IMR-90 (cell line): Measurements from ENCODE around the gene DERA. TPM values are rescaled to one million over a fixed set of nuclear protein-coding genes. Genes with fewer than 3 reads are reported as not detected.

Experiments used
- ATAC-seq: fragments of 200-7000 bp; cut with Tn5 transposase; 2 replicates; pipeline ENCODE4 v1.9.1; 2020; ENCODE audit warnings: low read depth, mild to moderate bottlenecking, moderate library complexity
- BruUV-seq: library from RNA; stranded (reverse); fragments of 400-500 nt; replicated peaks from 2 replicates; lab custom pipeline; 2021; lab: Mats Ljungman, UMichigan
- CTCF ChIA-PET: fragments of 300-600 bp; formaldehyde crosslinking; extraction: SDS; loops from one replicate; lab custom pipeline; 2021; ENCODE audit warnings: antibody characterized with exemption; lab: Yijun Ruan, JAX
- POLR2A ChIA-PET: fragments of 300-600 bp; sonication (Branson Sonifier 250); formaldehyde crosslinking; loops from one replicate; lab custom pipeline; 2022; ENCODE audit warnings: antibody characterized with exemption; ENCODE audit not compliant: unreplicated experiment; lab: Charles Lee
- DNase-seq: peaks from one replicate; pipeline ENCODE4 v3.0.0; 2013
- H2AFZ ChIP-seq: replicated peaks from 2 replicates; pipeline ENCODE3; 2013; ENCODE audit warnings: low read length, mild to moderate bottlenecking; ENCODE audit not compliant: poor library complexity
- H2AK5ac ChIP-seq: 2 replicates; pipeline ENCODE4 v1.6.1; 2013; ENCODE audit warnings: low read depth, low read length, inconsistent platforms
- H2AK9ac ChIP-seq: replicated peaks from 2 replicates; pipeline ENCODE3; 2013; ENCODE audit warnings: mild to moderate bottlenecking, low read depth, low read length, moderate library complexity; ENCODE audit not compliant: poor library complexity
- H2BK120ac ChIP-seq: 2 replicates; pipeline ENCODE4 v1.6.1; 2013; ENCODE audit warnings: low read depth, low read length, inconsistent platforms
- H2BK15ac ChIP-seq: 3 replicates; pipeline ENCODE4 v1.6.1; 2013; ENCODE audit warnings: low read depth, low read length, inconsistent platforms
- H2BK20ac ChIP-seq: 2 replicates; pipeline ENCODE4 v1.6.1; 2013; ENCODE audit warnings: low read depth, mild to moderate bottlenecking, inconsistent platforms, low read length, moderate library complexity
- H2BK5ac ChIP-seq: 2 replicates; pipeline ENCODE4 v1.6.1; 2013; ENCODE audit warnings: mild to moderate bottlenecking, low read depth, low read length, inconsistent platforms; ENCODE audit not compliant: poor library complexity, severe bottlenecking
- H3K14ac ChIP-seq: replicated peaks from 2 replicates; pipeline ENCODE4 v1.6.1; 2013; ENCODE audit warnings: low read depth, low read length, inconsistent platforms
- H3K18ac ChIP-seq: 2 replicates; pipeline ENCODE4 v1.6.1; 2013; ENCODE audit warnings: low read depth, low read length, control low read depth
- H3K23ac ChIP-seq: 2 replicates; pipeline ENCODE4 v1.6.1; 2013; ENCODE audit warnings: low read depth, low read length, inconsistent platforms
- H3K27ac ChIP-seq: 2 replicates; pipeline ENCODE4 v1.5.1; 2013; ENCODE audit warnings: mild to moderate bottlenecking, control low read depth, low read length; ENCODE audit not compliant: insufficient read depth
- H3K27me3 ChIP-seq: 2 replicates; pipeline ENCODE4 v1.6.1; 2013; ENCODE audit warnings: low read length; ENCODE audit not compliant: control insufficient read depth, insufficient read depth
- H3K36me3 ChIP-seq: 2 replicates; pipeline ENCODE4 v1.6.1; 2013; ENCODE audit warnings: low read length, mixed read lengths; ENCODE audit not compliant: control insufficient read depth, insufficient read depth
- H3K4ac ChIP-seq: 2 replicates; pipeline ENCODE4 v1.6.1; 2013; ENCODE audit warnings: low read depth, low read length, inconsistent platforms
- H3K4me1 ChIP-seq: 2 replicates; pipeline ENCODE4 v1.6.1; 2013; ENCODE audit warnings: low read length, mixed read lengths; ENCODE audit not compliant: control insufficient read depth, insufficient read depth
- H3K4me2 ChIP-seq: 2 replicates; pipeline ENCODE4 v1.6.1; 2013; ENCODE audit warnings: low read depth, mild to moderate bottlenecking, control low read depth, low read length, moderate library complexity
- H3K4me3 ChIP-seq: 2 replicates; pipeline ENCODE4 v1.5.1; 2013; ENCODE audit warnings: low read depth, mild to moderate bottlenecking, control low read depth, low read length, moderate library complexity; ENCODE audit not compliant: insufficient read depth
- H3K56ac ChIP-seq: 2 replicates; pipeline ENCODE4 v1.6.1; 2013; ENCODE audit warnings: low read length, inconsistent platforms; ENCODE audit not compliant: insufficient read depth; ENCODE audit errors: extremely low read depth
- H3K79me1 ChIP-seq, 2 experiments: 2 replicates each; pipeline ENCODE4 v1.6.1; 2013; ENCODE audit warnings: low read length in 2 of 2, inconsistent platforms in 1 of 2, low read depth in 1 of 2
- H3K9ac ChIP-seq: 2 replicates; pipeline ENCODE4 v1.6.1; 2013; ENCODE audit warnings: low read depth, low read length, control low read depth
- H3K9me1 ChIP-seq: 2 replicates; pipeline ENCODE4 v1.6.1; 2013; ENCODE audit warnings: low read length, inconsistent platforms; ENCODE audit not compliant: insufficient read depth
- H3K9me3 ChIP-seq: 2 replicates; pipeline ENCODE4 v1.6.1; 2013; ENCODE audit warnings: low read length; ENCODE audit not compliant: control insufficient read depth, insufficient read depth
- H4K20me1 ChIP-seq: 2 replicates; pipeline ENCODE4 v1.6.1; 2013; ENCODE audit warnings: low read length, inconsistent platforms; ENCODE audit not compliant: insufficient read depth
- H4K5ac ChIP-seq: 2 replicates; pipeline ENCODE4 v1.6.1; 2013; ENCODE audit warnings: mild to moderate bottlenecking, low read depth, low read length, control low read depth
- H4K8ac ChIP-seq, 2 experiments: 2 replicates each; pipeline ENCODE4 v1.6.1; 2013; ENCODE audit warnings: low read depth in 2 of 2, low read length in 2 of 2, control low read depth in 1 of 2, inconsistent platforms in 1 of 2
- H4K91ac ChIP-seq: 2 replicates; pipeline ENCODE4 v1.6.1; 2013; ENCODE audit warnings: low read depth, low read length, inconsistent platforms; ENCODE audit not compliant: insufficient read depth
- BHLHE40 ChIP-seq: fragments of 150-350 bp; IDR thresholded peaks from 2 replicates; pipeline ENCODE4 v1.6.1; 2016; ENCODE audit warnings: mild to moderate bottlenecking, low read depth, low read length
- CEBPB ChIP-seq: IDR thresholded peaks from 2 replicates; pipeline ENCODE4 v1.6.1; 2012; ENCODE audit warnings: low read depth, low read length, improper control_type of control experiment
- CHD1 ChIP-seq: IDR thresholded peaks from 2 replicates; pipeline ENCODE4 v1.6.1; 2012; ENCODE audit warnings: low read depth, low read length, improper control_type of control experiment
- FOS ChIP-seq: fragments of 150-350 bp; IDR thresholded peaks from 2 replicates; pipeline ENCODE4 v1.6.1; 2016; ENCODE audit warnings: low read depth, low read length
- MAFK ChIP-seq: IDR thresholded peaks from 2 replicates; pipeline ENCODE4 v1.6.1; 2012; ENCODE audit warnings: low read depth, low read length, improper control_type of control experiment
- NFE2L2 ChIP-seq: fragments of 150-350 bp; IDR thresholded peaks from 2 replicates; pipeline ENCODE4 v1.6.1; 2016; ENCODE audit warnings: low read depth, mild to moderate bottlenecking, low read length
- POLR2A ChIP-seq: IDR thresholded peaks from 2 replicates; pipeline ENCODE4 v1.6.1; 2012; ENCODE audit warnings: mild to moderate bottlenecking, low read depth, low read length
- RAD21 ChIP-seq: IDR thresholded peaks from 2 replicates; pipeline ENCODE4 v1.6.1; 2012; ENCODE audit warnings: low read length, improper control_type of control experiment
- RCOR1 ChIP-seq: IDR thresholded peaks from 2 replicates; pipeline ENCODE4 v1.6.1; 2012; ENCODE audit warnings: mild to moderate bottlenecking, low read length, improper control_type of control experiment; ENCODE audit not compliant: insufficient replicate concordance
- RFX5 ChIP-seq: IDR thresholded peaks from 2 replicates; pipeline ENCODE4 v1.8.0; 2012; ENCODE audit warnings: low read depth, mild to moderate bottlenecking, low read length, moderate library complexity
- WGBS, 2 experiments: methylation state at CpG; one replicate each; pipeline versions ENCODE4 v1.1.5 to v1.1.7; 2013; ENCODE audit warnings: missing lambda C conversion rate in 2 of 2; ENCODE audit not compliant: insufficient read length in 1 of 2; ENCODE audit errors: extremely low coverage in 2 of 2; 5-methylcytosine and 5-hydroxymethylcytosine counted together
- dilution Hi-C: fragments of 300-500 bp; cut with HindIII; formaldehyde crosslinking; loops from one replicate; pipeline ENCODE4 v1.14.3; 2018; ENCODE audit warnings: low sequenced_read_pairs; ENCODE audit not compliant: unreplicated experiment
- in situ Hi-C: fragments of 300-500 bp; cut with MboI; formaldehyde crosslinking; loops from 3 replicates; pipeline ENCODE4 v1.14.3; 2019; ENCODE audit warnings: low sequenced_read_pairs, inconsistent platforms, mixed read lengths
- intact Hi-C: fragments of 100-400 bp; cut with micrococcal nuclease; formaldehyde crosslinking; loops from 2 replicates; pipeline ENCODE4 v1.10.0; 2022
- polyA plus RNA-seq, 3 experiments: library from polyadenylated mRNA; depleted of rRNA; stranded (reverse); fragments of >200 nt; gene quantifications; 2 replicates each; pipeline ENCODE4 v1.2.3, GENCODE V29; 2012; ENCODE audit warnings: low replicate concordance in 1 of 3
- total RNA-seq: library from RNA; depleted of rRNA; stranded (reverse); fragments of >200 nt; gene quantifications from 2 replicates; pipeline ENCODE4 v1.2.3, GENCODE V29; 2012
- TF ChIP-seq, protein P1 (sequence below): conservative IDR thresholded peaks from 2 replicates; pipeline ENCODE4 v1.5.1; 2012; ENCODE audit warnings: mild to moderate bottlenecking, low read depth, low read length, improper control_type of control experiment
- TF ChIP-seq, protein P2 (sequence below): fragments of 150-350 bp; IDR thresholded peaks from 2 replicates; pipeline ENCODE4 v1.6.1; 2017; ENCODE audit warnings: mild to moderate bottlenecking, antibody characterized with exemption, low read length, low read depth
- TF ChIP-seq, protein P3 (sequence below): fragments of 150-350 bp; IDR thresholded peaks from 2 replicates; pipeline ENCODE4 v1.6.1; 2016; ENCODE audit warnings: low read depth, mild to moderate bottlenecking, low read length, moderate library complexity, borderline replicate concordance

The DERA gene
- total and polyA plus RNA-seq, 2 of the 4 experiments (the other 2 are of a cell fraction), result 28.1 to 58.6 TPM

DNA sequence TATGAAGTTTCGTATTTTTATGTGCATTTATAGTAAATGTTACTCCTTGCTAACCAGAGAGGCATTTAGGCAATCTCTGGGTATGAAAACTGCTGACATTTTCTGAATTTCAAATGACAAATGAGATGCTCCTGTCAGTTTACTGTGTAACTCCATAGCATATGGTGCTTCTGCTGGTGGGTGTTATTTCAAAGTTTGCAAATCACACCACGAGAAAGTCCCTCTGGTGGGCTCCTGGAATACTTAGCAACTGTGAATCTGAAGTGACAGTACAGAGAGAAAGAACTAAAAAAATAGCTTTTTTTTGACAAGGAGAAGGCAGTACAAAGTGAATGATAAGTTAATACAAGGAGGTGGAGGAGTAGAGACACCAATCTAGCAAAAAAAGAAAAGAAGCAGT lies 161.5 kb downstream of the DERA start:
- no TSS peak for BruUV-seq
- intact Hi-C loops (no loop called here), dilution Hi-C loops (no loop called here), in situ Hi-C loops (loop anchor here (10.0 kb wide), 1 partner anchor 58 kb away; no protein-coding TSS in a partner anchor)
- H3K18ac ChIP-seq, result no peak overlapping the region
- DNase-seq (no peak), ATAC-seq (no peak)
- no peak overlapping the region for H2AK9ac ChIP-seq
- H2BK20ac ChIP-seq, result no peak overlapping the region
- H3K9me3 ChIP-seq, result no peaks in the 10 kb centered on the region
- H3K27ac ChIP-seq, result no peak overlapping the region
- no CpG with 5 or more reads among the region's 2 CpGs for WGBS, 2 experiments
- H3K14ac ChIP-seq, result no peak overlapping the region
- no peaks in the 10 kb centered on the region for H3K4me1 ChIP-seq
- CTCF ChIA-PET, result no interaction called here
- H3K4ac ChIP-seq, result no peak overlapping the region
- POLR2A ChIA-PET, result no interaction called here
- H3K56ac ChIP-seq, result no peak overlapping the region
- no peaks in the 10 kb centered on the region for H3K9me1 ChIP-seq
- peaks cover 2% of the 10 kb centered on the region for H3K27me3 ChIP-seq
- no peaks in the 10 kb centered on the region for H3K36me3 ChIP-seq
- H3K23ac ChIP-seq, result no peak overlapping the region
- H2BK120ac ChIP-seq, result no peak overlapping the region
- TF ChIP-seq BHLHE40 (no peak), NFE2L2 (no peak), RFX5 (no peak), FOS (no peak), CHD1 (no peak), POLR2A (no peak), RAD21 (no peak), CEBPB (no peak), MAFK (no peak), RCOR1 (no peak)
- TF ChIP-seq, protein P1, sequence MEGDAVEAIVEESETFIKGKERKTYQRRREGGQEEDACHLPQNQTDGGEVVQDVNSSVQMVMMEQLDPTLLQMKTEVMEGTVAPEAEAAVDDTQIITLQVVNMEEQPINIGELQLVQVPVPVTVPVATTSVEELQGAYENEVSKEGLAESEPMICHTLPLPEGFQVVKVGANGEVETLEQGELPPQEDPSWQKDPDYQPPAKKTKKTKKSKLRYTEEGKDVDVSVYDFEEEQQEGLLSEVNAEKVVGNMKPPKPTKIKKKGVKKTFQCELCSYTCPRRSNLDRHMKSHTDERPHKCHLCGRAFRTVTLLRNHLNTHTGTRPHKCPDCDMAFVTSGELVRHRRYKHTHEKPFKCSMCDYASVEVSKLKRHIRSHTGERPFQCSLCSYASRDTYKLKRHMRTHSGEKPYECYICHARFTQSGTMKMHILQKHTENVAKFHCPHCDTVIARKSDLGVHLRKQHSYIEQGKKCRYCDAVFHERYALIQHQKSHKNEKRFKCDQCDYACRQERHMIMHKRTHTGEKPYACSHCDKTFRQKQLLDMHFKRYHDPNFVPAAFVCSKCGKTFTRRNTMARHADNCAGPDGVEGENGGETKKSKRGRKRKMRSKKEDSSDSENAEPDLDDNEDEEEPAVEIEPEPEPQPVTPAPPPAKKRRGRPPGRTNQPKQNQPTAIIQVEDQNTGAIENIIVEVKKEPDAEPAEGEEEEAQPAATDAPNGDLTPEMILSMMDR, result no peak
- TF ChIP-seq, protein P2, sequence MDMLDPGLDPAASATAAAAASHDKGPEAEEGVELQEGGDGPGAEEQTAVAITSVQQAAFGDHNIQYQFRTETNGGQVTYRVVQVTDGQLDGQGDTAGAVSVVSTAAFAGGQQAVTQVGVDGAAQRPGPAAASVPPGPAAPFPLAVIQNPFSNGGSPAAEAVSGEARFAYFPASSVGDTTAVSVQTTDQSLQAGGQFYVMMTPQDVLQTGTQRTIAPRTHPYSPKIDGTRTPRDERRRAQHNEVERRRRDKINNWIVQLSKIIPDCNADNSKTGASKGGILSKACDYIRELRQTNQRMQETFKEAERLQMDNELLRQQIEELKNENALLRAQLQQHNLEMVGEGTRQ, result no peak
- TF ChIP-seq, protein P3, sequence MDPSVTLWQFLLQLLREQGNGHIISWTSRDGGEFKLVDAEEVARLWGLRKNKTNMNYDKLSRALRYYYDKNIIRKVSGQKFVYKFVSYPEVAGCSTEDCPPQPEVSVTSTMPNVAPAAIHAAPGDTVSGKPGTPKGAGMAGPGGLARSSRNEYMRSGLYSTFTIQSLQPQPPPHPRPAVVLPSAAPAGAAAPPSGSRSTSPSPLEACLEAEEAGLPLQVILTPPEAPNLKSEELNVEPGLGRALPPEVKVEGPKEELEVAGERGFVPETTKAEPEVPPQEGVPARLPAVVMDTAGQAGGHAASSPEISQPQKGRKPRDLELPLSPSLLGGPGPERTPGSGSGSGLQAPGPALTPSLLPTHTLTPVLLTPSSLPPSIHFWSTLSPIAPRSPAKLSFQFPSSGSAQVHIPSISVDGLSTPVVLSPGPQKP, result no peak
- no peak overlapping the region for H4K5ac ChIP-seq
- H2AFZ ChIP-seq, result no peak overlapping the region
- no peaks in the 10 kb centered on the region for H4K20me1 ChIP-seq
- no peak overlapping the region for H3K4me2 ChIP-seq
- H2AK5ac ChIP-seq, result no peak overlapping the region
- no peak overlapping the region for H3K4me3 ChIP-seq
- no peak overlapping the region for H2BK15ac ChIP-seq
- H3K9ac ChIP-seq, result no peak overlapping the region
- H4K91ac ChIP-seq, result no peak overlapping the region
- H4K8ac ChIP-seq, result no peak overlapping the region
- H3K79me1 ChIP-seq, result no peaks in the 10 kb centered on the region
- no peak overlapping the region for H2BK5ac ChIP-seq
